Measurements from ENCODE around the gene TFCP2. TPM values are rescaled to one million over a fixed set of nuclear protein-coding genes. Genes with fewer than 3 reads are reported as not detected.

Gene TFCP2
- total and polyA plus RNA-seq, 2 of the 13 experiments (the other 11 are each of a cell fraction or from before 2014, with no cell fraction given): 7.6 to 10.0 TPM

GRCh38 chr12:51163795-51164194, 9.1 kb downstream of the TFCP2 start:
- intact Hi-C loops (cut with micrococcal nuclease; ENCODE audit: unreplicated experiment) (no loop called here), in situ Hi-C loops (cut with HindIII; ENCODE audit: extremely low pct_ligation_motif_present, low pct_unique_long_range_greater_than_20kb) (no loop called here)
- Histone ChIP-seq H3K4me3 (replicated peaks in 1 of 3; ENCODE audit: insufficient read depth in 1 of 3, low read depth in 2 of 3, low read length in 3 of 3) (no peak overlapping the region), H3K9ac (ENCODE audit: insufficient read depth, low read depth, low read length) (no peak overlapping the region), H3K27ac (ENCODE audit: extremely low read length, insufficient read depth, low read length) (no peak overlapping the region), H3K79me2 (ENCODE audit: insufficient read depth, low read length) (peaks cover 37% of the 10 kb centered on the region), H3K36me3 (replicated peaks in 1 of 2; ENCODE audit: control insufficient read depth in 1 of 2, insufficient read depth in 2 of 2, low read length in 2 of 2) (no peaks in the 10 kb centered on the region), H3K4me2 (ENCODE audit: low read depth, low read length) (no peak overlapping the region), H3K4me1 (ENCODE audit: insufficient read depth, low read length) (peaks cover 18% of the 10 kb centered on the region), H3K9me3 (ENCODE audit: low read length) (no peaks in the 10 kb centered on the region), H4K20me1 (ENCODE audit: insufficient read depth, low read length) (no peaks in the 10 kb centered on the region), H2AFZ (ENCODE audit: low read length) (no peak overlapping the region), H3K27me3 (ENCODE audit: control insufficient read depth in 1 of 2, insufficient read depth in 2 of 2, low read length in 2 of 2) (no peaks in the 10 kb centered on the region)
- BruUV-seq (replicated peaks): no TSS peak
- FAIRE-seq (no peak), ATAC-seq (no peak), DNase-seq (ENCODE audit: low spot score) (no peak)
- WGBS (ENCODE audit: low lambda C conversion rate): 65% methylated on average over 3 of the region's 3 CpGs
- ChIA-PET POLR2A (interaction anchor here (3.1 kb wide), 1 partner anchor 9 kb away, joined by 13 read pairs; the partner anchor contains the start of gene TFCP2), CTCF (ENCODE audit: low intra/inter-chr PET ratio, low total read pairs) (no interaction called here)
- TF ChIP-seq IKZF1 (IDR thresholded peaks at IDR 0.05): no peak
- TF ChIP-seq KLF9 (CRISPR knock-in tag; IDR thresholded peaks at IDR 0.05; ENCODE audit: low read depth): no peak
- no peak for TF ChIP-seq ZNF160 (CRISPR knock-in tag; IDR thresholded peaks at IDR 0.05)
- no peak for TF ChIP-seq NFAT5 (CRISPR knock-in tag; IDR thresholded peaks at IDR 0.05)
- TF ChIP-seq ZNF572 (CRISPR knock-in tag; IDR thresholded peaks at IDR 0.05): no peak
- TF ChIP-seq, protein P1, sequence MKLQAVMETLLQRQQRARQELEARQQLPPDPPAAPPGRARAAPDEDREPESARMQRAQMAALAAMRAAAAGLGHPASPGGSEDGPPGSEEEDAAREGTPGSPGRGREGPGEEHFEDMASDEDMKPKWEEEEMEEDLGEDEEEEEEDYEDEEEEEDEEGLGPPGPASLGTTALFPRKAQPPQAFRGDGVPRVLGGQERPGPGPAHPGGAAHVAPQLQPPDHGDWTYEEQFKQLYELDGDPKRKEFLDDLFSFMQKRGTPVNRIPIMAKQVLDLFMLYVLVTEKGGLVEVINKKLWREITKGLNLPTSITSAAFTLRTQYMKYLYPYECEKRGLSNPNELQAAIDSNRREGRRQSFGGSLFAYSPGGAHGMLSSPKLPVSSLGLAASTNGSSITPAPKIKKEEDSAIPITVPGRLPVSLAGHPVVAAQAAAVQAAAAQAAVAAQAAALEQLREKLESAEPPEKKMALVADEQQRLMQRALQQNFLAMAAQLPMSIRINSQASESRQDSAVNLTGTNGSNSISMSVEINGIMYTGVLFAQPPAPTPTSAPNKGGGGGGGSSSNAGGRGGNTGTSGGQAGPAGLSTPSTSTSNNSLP (IDR thresholded peaks at IDR 0.05; ENCODE audit: low read depth, low read length): no peak

Data from HepG2 (cell line).